ENCODE results near the gene RAB11FIP5. TPM values are rescaled to one million over a fixed set of nuclear protein-coding genes. Genes with fewer than 3 reads are reported as not detected.

RAB11FIP5 gene
- total RNA-seq: 22.7 and 23.9 TPM in 2 replicates

GRCh38 chr2:73112913-73113854 is at the start of gene RAB11FIP5:
TSS of gene RAB11FIP5 (minus strand) at chr2:73112948. CDS start at chr2:73112777, 171 bp downstream.

GRCh38 chr2:73071360-73072128 is 41.2 kb downstream of the RAB11FIP5 start, which contains the start of gene SFXN5:
TSS of gene SFXN5 (minus strand) at chr2:73071712. CDS start at chr2:73071705, 7 bp downstream.

Other genes with a start within 250 kb of the RAB11FIP5 start
- 11.0 and 12.8 TPM in 2 replicates for gene SPR, start 225.5 kb downstream of the RAB11FIP5 start, total RNA-seq
- not detected in 2 replicates for gene EMX1, start 195.4 kb downstream of the RAB11FIP5 start, total RNA-seq
- gene SFXN5, start 41.2 kb downstream of the RAB11FIP5 start, total RNA-seq: 6.9 and 8.5 TPM in 2 replicates
- not detected in 2 replicates for gene NOTO, start 89.6 kb upstream of the RAB11FIP5 start, total RNA-seq
- 24.0 and 32.1 TPM in 2 replicates for gene SMYD5, start 101.3 kb upstream of the RAB11FIP5 start, total RNA-seq
- gene PRADC1, start 120.3 kb upstream of the RAB11FIP5 start, total RNA-seq: 34.5 and 46.2 TPM in 2 replicates
- gene CCT7, start 121.4 kb upstream of the RAB11FIP5 start, total RNA-seq: 421 and 493 TPM in 2 replicates
- 1.6 and 1.7 TPM in 2 replicates for gene FBXO41, start 171.5 kb upstream of the RAB11FIP5 start, total RNA-seq
- not detected in 2 replicates for gene EGR4, start 180.6 kb upstream of the RAB11FIP5 start, total RNA-seq

Data from bronchus fibroblast of lung (primary cell).